GM21526 (cell line): ENCODE results near the gene IL17REL.

Experiments
- ATAC-seq: cut with Tn5 transposase; IDR thresholded peaks from one replicate; pipeline ENCODE4 v1.9.1; 2021; ENCODE audit warnings: moderate library complexity; ENCODE audit not compliant: unreplicated experiment, low FRiP score

The IL17REL gene

GRCh38 chr22:50008151-50009040 is 4.2 kb downstream of the IL17REL start:
- ATAC-seq: no peak

GRCh38 chr22:50007057-50007511 is 5.5 kb downstream of the IL17REL start:
- no peak for ATAC-seq

DNA sequence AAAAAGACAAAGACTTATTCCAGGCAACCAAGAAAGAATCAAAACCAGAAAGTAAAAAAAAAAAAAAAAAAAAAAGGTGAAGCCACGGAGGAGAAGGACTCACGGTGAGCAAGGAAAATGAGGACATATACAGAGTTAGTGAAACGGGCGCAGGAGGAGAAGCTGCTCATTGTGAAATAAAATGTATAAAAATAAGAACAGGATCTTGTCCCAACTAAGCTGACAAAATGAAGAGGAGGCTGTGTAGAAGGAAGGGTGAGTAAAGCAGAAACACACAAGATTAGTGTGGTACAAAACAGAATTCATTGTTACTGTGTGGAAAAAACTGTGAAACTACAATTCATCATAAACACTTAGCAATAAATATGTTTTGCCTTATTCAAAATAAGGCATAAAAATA is 7.6 kb downstream of the IL17REL start:
- ATAC-seq: no peak

DNA sequence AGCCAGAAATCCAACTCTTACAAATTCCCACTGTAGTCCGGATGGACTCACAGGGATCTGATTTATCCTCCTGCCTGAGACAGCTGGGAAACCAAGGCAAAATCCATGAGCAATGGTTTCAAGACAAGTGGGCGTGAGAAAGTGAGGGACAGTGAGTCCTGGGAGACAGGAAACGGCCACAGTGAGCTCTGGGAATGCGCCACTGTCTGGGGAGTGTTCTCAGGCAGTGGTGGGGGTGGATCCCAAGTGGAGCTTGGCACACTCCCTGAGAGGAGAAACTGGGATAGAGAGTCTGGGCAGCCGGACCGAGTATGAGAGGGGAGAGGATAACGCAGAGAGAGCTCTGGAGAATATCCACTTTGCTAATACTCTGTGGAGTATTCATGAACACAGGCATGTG is 9.8 kb downstream of the IL17REL start:
- no peak for ATAC-seq

DNA sequence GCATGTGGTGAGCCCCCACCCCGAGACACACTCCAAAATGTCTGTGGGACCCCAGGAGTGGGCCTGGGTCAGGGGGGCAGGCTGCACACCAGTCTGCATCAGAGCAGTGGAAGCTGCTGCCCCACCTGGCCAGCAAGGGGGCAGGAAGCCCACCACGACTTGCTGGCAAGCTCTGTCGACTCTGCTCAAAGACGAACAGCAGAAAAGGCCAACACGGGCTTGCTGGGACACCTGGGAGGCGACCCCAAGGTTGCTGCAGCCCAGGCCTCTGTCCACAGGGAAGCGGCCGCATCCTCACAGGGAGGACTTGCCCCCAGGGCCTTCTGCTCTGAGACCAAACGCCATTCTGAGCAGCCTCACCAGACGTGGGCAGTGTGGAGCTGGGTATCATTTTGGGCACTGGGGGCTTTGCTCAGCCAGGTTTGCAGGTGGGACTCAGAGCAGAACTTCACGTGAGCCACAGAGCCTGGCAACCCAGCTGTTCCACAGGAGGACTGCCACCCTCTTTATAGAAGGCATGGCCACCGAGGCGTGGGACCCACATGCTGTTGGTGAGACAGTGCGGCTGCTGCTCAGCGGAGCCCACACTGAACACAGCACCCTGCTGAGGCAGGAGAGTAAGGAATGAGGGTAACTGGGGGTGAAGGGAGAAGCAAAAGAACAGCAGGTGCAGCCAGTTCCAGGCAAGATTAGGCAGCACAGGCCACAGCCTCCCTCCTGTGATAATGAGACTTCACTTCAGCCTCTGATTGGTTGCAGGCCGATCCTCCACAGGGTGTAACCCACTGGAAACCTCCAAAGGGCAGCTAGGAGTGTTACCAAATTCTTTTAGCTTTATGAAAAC is 11.0 kb downstream of the IL17REL start:
- ATAC-seq: no peak

DNA sequence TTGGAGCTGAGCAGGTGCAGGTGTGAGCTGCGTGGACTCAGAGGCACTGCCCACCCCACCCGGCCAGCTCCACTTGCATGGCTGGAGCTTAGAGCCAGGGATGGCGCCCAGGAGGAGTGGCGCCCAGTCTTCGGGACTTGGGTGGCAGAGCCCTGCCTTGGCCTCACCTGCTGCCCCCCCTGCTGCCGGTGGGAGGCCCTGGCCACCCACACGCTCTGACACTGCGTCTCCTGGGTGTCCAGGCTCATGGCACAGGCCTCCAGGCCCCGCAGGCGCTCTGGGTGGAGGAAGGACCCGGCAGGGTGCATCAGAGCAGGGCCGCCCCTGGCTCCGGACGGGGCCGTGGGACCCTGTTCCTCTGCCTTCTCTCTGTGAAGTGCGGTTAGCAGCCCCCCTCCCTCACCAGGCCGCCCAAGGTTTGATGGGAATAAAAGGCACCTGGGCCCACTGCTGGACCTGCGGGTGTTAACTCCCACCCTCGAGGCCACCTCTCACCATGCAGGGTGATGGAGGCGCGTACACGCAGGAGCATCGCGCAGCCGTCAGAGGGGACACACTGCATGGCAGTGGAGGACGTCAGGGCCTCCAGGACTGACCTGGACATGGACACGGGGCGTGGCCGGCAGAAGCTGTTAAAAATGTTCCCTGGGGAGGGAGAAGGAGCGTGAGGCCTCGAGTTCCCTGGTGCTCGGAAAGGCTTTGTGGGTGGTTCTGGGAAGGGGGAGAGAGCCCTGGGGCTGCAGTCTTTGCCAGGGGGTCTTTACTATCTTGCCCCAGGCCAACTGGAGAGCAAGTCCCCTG is 11.8 kb downstream of the IL17REL start:
- no peak for ATAC-seq

- no peak for ATAC-seq
Observed at GRCh38 chr22:49999946-50000586, 12.5 kb downstream of the IL17REL start.

GRCh38 chr22:49999063-49999945 is 13.3 kb downstream of the IL17REL start:
- no peak for ATAC-seq

GRCh38 chr22:49998718-49999062 is 13.9 kb downstream of the IL17REL start:
- no peak for ATAC-seq

DNA sequence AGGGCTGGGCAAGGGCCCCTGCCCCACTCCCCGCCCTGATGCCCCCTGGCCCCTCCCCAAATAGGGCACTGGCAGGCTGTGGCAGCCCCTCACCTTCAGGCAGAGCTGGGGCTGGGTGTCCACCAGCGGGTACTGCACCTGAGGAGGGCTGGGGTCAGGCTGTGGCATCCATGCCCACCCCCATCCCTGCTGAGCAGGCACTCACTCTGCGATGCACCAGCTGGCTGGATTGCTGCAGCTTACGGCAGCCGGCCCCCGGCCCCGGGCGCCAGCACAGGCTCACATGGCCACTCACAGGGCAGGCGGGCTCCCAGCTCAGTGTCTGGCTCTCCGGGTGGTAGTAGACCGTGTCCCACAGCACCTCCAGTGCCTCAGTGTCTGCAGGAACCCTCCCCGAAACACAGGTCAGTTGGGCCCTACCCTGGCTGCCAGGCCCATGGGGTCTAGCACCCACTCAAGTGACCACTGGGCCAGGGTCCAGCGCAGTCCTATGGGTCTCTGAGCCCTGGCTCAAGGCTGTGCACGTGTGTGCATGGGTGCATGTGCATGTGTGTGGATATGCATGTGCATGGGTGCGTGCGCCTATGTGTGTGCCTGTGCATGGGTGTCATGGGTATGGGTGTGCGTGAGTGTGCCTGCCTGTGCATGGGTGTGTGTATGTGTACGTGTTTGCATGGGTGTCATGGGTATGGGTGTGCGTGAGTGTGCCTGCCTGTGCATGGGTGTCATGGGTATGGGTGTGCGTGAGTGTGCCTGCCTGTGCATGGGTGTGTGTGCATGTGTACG is 14.4 kb downstream of the IL17REL start:
- no peak for ATAC-seq

- ATAC-seq: no peak
Observed at GRCh38 chr22:49997251-49997599, 15.3 kb downstream of the IL17REL start.

- ATAC-seq: no peak
Observed at GRCh38 chr22:49996518-49997250, 15.9 kb downstream of the IL17REL start.

GRCh38 chr22:49996119-49996517 is 16.4 kb downstream of the IL17REL start:
- no peak for ATAC-seq

DNA sequence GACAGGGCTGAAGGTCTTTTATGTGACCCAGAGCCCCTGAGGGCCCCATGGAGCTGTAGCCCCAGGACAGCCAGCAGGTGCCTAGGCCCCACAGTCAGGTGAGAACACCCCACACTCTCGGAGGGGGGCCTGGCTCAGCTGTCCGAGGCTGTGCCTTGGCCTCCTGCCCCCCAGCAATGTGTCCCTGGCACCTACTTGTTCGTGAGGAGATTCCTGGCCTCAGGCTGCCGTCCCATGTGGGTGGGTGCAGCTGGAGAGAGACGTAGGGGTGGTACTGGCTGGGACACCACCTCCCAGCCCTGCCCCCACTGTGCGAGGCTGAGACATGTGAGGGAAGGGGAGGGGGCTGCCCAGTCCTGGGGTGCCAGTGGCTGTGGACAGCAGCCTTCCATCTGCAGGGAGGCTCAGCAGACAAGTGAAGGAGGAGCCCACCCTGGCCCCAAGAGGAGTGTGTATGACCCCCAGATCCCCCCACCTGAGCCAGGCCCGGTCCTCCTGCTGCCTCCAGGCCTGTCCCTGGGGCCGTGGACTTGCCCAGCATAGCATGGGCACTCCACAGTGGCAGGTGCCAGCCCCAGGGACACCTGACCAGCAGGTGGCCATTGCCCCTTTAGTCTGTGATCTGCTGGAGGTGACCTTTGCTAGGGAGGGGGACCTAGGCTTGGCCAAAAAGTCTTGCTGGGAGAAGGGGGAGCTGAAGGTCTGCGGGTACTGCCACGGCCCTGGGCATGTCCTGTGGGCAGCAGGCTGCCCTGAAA is 17.0 kb downstream of the IL17REL start:
- no peak for ATAC-seq

DNA sequence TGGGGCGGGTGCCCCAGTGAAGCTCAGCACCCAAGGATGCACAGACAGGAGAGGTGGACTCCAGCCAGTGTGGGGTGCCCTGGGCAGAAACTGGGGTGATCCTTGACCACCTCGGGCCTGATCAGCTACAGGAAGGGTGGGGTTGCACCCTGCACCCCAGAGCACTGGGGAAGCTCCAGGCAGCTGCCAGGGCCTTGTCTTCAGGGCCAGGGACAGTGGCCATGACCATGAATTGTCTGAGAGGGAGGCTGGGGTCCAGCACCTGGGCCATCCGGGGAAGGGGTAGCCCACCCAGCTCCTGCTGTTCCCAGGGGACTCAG is 17.6 kb downstream of the IL17REL start:
- no peak for ATAC-seq

DNA sequence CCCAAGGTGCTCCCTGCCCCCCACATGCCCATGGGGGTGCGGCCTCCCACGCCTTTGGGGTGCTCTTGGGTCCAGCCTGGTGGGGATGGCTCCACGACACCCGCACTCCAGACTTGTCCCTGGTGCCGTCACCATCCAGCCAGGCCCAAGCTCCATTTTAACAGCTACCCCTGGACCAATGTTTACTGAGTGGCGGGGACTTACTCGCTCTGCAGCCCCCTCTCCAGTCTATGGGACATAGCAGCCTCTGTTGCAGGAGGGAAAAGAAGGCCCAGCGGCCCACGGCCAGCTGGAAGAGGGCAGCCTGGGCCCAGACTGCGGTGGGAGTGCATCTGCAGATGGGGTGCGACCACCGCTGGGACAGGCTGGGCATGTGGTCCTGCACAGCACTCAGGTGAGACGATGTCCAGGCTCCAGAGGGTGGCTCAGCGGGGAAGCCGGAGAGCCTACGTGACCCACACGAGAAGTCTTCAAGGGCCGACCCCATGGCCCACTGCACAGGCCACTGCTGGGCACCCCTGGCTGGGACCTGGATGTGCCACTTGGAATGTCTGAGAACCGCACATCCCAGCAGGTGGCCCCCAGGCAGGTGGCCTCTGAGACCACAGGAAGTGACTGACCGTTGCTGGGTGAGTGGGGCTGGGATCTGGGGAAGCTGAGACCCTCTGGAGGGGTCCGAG is 18.1 kb downstream of the IL17REL start:
- ATAC-seq: no peak
